Stomach (tissue), 9 donors: ENCODE data around the gene ATP8B4. TPM values are rescaled to one million over a fixed set of nuclear protein-coding genes. Genes with fewer than 3 reads are reported as not detected.

Experiments
- DNase-seq, 2 donors: peaks; one replicate each; pipeline versions ENCODE4 v3.0.0 to v3.0.0-alpha.2; 2013 to 2019
- H3K27ac ChIP-seq, 5 donors: fragments of 200-600 bp in 4 of 5; sonication (generic) in 4 of 5; one replicate each; pipeline ENCODE4 v1.5.1; 2013 to 2019; ENCODE audit warnings: mild to moderate bottlenecking in 1 of 5, moderate library complexity in 1 of 5
- H3K27me3 ChIP-seq, 3 donors: fragments of 200-600 bp; sonication (generic); one replicate each; pipeline ENCODE4 v1.5.1; 2017 to 2019; ENCODE audit warnings: mixed run types in 1 of 3
- H3K36me3 ChIP-seq, 4 donors: fragments of 200-600 bp; sonication (generic); 1 replicate in 3 of 4; 2 replicates in 1 of 4; pipeline ENCODE4 v1.5.1; 2016 to 2019
- H3K4me1 ChIP-seq, 4 donors: fragments of 200-600 bp; sonication (generic); one replicate each; pipeline ENCODE4 v1.5.1; 2016 to 2019
- H3K4me3 ChIP-seq, 4 donors: fragments of 200-600 bp; sonication (generic) in 3 of 4; one replicate each; pipeline ENCODE4 v1.5.1; 2016 to 2019; ENCODE audit warnings: mild to moderate bottlenecking in 1 of 4
- H3K9me3 ChIP-seq, 4 donors: fragments of 200-600 bp; sonication (generic); one replicate each; pipeline ENCODE4 v1.5.1; 2016 to 2019
- CTCF ChIP-seq, 7 experiments: fragments of 450-650 bp in 4 of 7; fragments of 200-600 bp in 3 of 7; sonication (generic) in 3 of 7; IDR thresholded peaks; one replicate each; pipeline ENCODE4 v1.5.1; 2016 to 2019; ENCODE audit warnings: antibody characterized with exemption in 7 of 7, control low read depth in 2 of 7, mild to moderate bottlenecking in 1 of 7
- EP300 ChIP-seq: sonication (generic); formaldehyde crosslinking; IDR thresholded peaks from one replicate; pipeline ENCODE4 v1.6.1; 2017; ENCODE audit warnings: antibody characterized with exemption
- POLR2A ChIP-seq, 4 donors: fragments of 450-650 bp; IDR thresholded peaks; one replicate each; pipeline ENCODE4 v1.6.1; 2016; ENCODE audit warnings: antibody characterized with exemption in 4 of 4, control low read depth in 2 of 4, mild to moderate bottlenecking in 1 of 4, moderate library complexity in 1 of 4
- POLR2AphosphoS5 ChIP-seq, 3 donors: sonication (generic); formaldehyde crosslinking; IDR thresholded peaks; one replicate each; pipeline ENCODE4 v1.6.1; 2016; ENCODE audit warnings: antibody characterized with exemption in 3 of 3
- WGBS, 5 donors: extraction: QIAGEN DNeasy Blood & Tissue Kit in 3 of 5; methylation state at CpG; one replicate each; pipeline versions ENCODE4 v1.1.5 to v1.1.7; 2013 to 2018; 5-methylcytosine and 5-hydroxymethylcytosine counted together
- intact Hi-C: fragments of 100-400 bp; cut with DNase I; formaldehyde crosslinking; loops from one replicate; pipeline ENCODE4 v1.15.1; 2023; ENCODE audit warnings: low total_unique reads
- polyA plus RNA-seq, 3 donors: library from polyadenylated mRNA; stranded (reverse); fragments of 200-250 nt; gene quantifications; one replicate each; pipeline ENCODE4 v1.2.3, GENCODE V29; 2013
- total RNA-seq, 5 donors: library from RNA; depleted of rRNA; stranded (reverse); fragments of >200 nt; gene quantifications; one replicate each; pipeline versions ENCODE4 v1.1.0 to v1.2.3, GENCODE V29; 2014 to 2016
- donor health status: healthy with polysubstance abuse.
- donor health status: Bipolar disorder and iron deficiency.
- donor health status: healthy.

ATP8B4 gene
- total and polyA plus RNA-seq, 8 donors, result under 0.01 to 14.3 (median 1.6) TPM

- H3K27ac ChIP-seq, result peak overlapping the region in 4 of 5 donors; percentile 67 to 88 (median 78)
- H3K27me3 ChIP-seq, result no peaks in the 10 kb centered on the region
- no peak for TF ChIP-seq CTCF (IDR thresholded peaks at IDR 0.05)
- no peak for TF ChIP-seq POLR2A (IDR thresholded peaks at IDR 0.05)
- peak in 1 of 3 donors; percentile 13 for TF ChIP-seq POLR2AphosphoS5 (IDR thresholded peaks at IDR 0.05)
- TF ChIP-seq EP300, result no peak
- H3K4me1 ChIP-seq, result peaks cover 0 to 17% (median 10%) of the 10 kb centered on the region in 4 donors
- intact Hi-C loops, result no loop called here
- no peaks in the 10 kb centered on the region for H3K9me3 ChIP-seq
- H3K4me3 ChIP-seq, result no peak overlapping the region
- peak in 1 of 2 donors; percentile 84 for DNase-seq
- no peaks in the 10 kb centered on the region for H3K36me3 ChIP-seq
- 57 to 78% (median 68%) methylated on average over 5 of the region's 5 CpGs for WGBS, 5 donors
Measured at GRCh38 chr15:49877873-49878521, 241.0 kb downstream of the ATP8B4 start.

- H3K4me1 ChIP-seq, result peaks cover 0 to 17% (median 10%) of the 10 kb centered on the region in 4 donors
- no peak for TF ChIP-seq POLR2A (IDR thresholded peaks at IDR 0.05)
- no peaks in the 10 kb centered on the region for H3K27me3 ChIP-seq
- H3K4me3 ChIP-seq, result no peak overlapping the region
- peak in 1 of 2 donors; percentile 40 for DNase-seq
- WGBS, 5 donors, result 57 to 69% (median 60%) methylated on average over 7 of the region's 7 CpGs
- peak overlapping the region; percentile 49 to 88 (median 78) for H3K27ac ChIP-seq
- no peaks in the 10 kb centered on the region for H3K9me3 ChIP-seq
- H3K36me3 ChIP-seq, result no peaks in the 10 kb centered on the region
- intact Hi-C loops, result no loop called here
Measured at GRCh38 chr15:49877117-49877872, 241.7 kb downstream of the ATP8B4 start.

GRCh38 chr15:49876401-49877038 is 242.5 kb downstream of the ATP8B4 start:
- intact Hi-C loops, result no loop called here
- peaks cover 0 to 17% (median 10%) of the 10 kb centered on the region in 4 donors for H3K4me1 ChIP-seq
- WGBS, 5 donors, result 49 to 72% (median 65%) methylated on average over 5 of the region's 5 CpGs
- H3K4me3 ChIP-seq, result no peak overlapping the region
- peak in 1 of 2 donors; percentile 20 for DNase-seq
- H3K27me3 ChIP-seq, result no peaks in the 10 kb centered on the region
- TF ChIP-seq CTCF (IDR thresholded peaks at IDR 0.05), result no peak
- TF ChIP-seq POLR2A (IDR thresholded peaks at IDR 0.05), result no peak
- TF ChIP-seq EP300, result no peak
- TF ChIP-seq POLR2AphosphoS5 (IDR thresholded peaks at IDR 0.05), result no peak
- no peaks in the 10 kb centered on the region for H3K9me3 ChIP-seq
- H3K27ac ChIP-seq, result peak overlapping the region in 4 of 5 donors; percentile 67 to 88 (median 78)
- H3K36me3 ChIP-seq, result no peaks in the 10 kb centered on the region

- TF ChIP-seq CTCF (IDR thresholded peaks at IDR 0.05), result no peak
- TF ChIP-seq POLR2AphosphoS5 (IDR thresholded peaks at IDR 0.05), result no peak
- TF ChIP-seq POLR2A (IDR thresholded peaks at IDR 0.05), result no peak
- TF ChIP-seq EP300, result no peak
- WGBS, 5 donors, result 72 to 89% (median 81%) methylated on average over 2 of the region's 2 CpGs
- no peaks in the 10 kb centered on the region for H3K36me3 ChIP-seq
- H3K4me3 ChIP-seq, result no peak overlapping the region
- DNase-seq, result no peak
- no peaks in the 10 kb centered on the region for H3K27me3 ChIP-seq
- intact Hi-C loops, result no loop called here
- H3K4me1 ChIP-seq, result peaks cover 0 to 17% (median 10%) of the 10 kb centered on the region in 4 donors
- H3K27ac ChIP-seq, result peak overlapping the region in 2 of 5 donors; percentile 78 to 88
- H3K9me3 ChIP-seq, result no peaks in the 10 kb centered on the region
Measured at GRCh38 chr15:49875392-49875791, 243.6 kb downstream of the ATP8B4 start.
